ENCODE data around the gene MUC4. TPM values are rescaled to one million over a fixed set of nuclear protein-coding genes. Genes with fewer than 3 reads are reported as not detected.

MUC4 gene
- total RNA-seq, 1 donor from 2014 or later: not detected

- H3K27me3 Mint-ChIP-seq (ENCODE audit: low read depth): peaks cover 16% of the 10 kb centered on the region
- H3K4me1 Mint-ChIP-seq (ENCODE audit: low read depth): no peaks in the 10 kb centered on the region
- H3K27ac Mint-ChIP-seq (ENCODE audit: unreplicated experiment): no peak overlapping the region
- no peak overlapping the region for H3K4me3 Mint-ChIP-seq (ENCODE audit: unreplicated experiment)
- no peaks in the 10 kb centered on the region for H3K9me3 Mint-ChIP-seq (ENCODE audit: low read depth)
- no peak for DNase-seq (ENCODE audit: low spot score)
- H3K36me3 Mint-ChIP-seq (ENCODE audit: low read depth): no peaks in the 10 kb centered on the region
- TF ChIP-seq, protein P1, sequence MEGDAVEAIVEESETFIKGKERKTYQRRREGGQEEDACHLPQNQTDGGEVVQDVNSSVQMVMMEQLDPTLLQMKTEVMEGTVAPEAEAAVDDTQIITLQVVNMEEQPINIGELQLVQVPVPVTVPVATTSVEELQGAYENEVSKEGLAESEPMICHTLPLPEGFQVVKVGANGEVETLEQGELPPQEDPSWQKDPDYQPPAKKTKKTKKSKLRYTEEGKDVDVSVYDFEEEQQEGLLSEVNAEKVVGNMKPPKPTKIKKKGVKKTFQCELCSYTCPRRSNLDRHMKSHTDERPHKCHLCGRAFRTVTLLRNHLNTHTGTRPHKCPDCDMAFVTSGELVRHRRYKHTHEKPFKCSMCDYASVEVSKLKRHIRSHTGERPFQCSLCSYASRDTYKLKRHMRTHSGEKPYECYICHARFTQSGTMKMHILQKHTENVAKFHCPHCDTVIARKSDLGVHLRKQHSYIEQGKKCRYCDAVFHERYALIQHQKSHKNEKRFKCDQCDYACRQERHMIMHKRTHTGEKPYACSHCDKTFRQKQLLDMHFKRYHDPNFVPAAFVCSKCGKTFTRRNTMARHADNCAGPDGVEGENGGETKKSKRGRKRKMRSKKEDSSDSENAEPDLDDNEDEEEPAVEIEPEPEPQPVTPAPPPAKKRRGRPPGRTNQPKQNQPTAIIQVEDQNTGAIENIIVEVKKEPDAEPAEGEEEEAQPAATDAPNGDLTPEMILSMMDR (IDR thresholded peaks at IDR 0.05): no peak
Observed at GRCh38 chr3:195839260-195840010, 27.7 kb upstream of the MUC4 start.

DNA sequence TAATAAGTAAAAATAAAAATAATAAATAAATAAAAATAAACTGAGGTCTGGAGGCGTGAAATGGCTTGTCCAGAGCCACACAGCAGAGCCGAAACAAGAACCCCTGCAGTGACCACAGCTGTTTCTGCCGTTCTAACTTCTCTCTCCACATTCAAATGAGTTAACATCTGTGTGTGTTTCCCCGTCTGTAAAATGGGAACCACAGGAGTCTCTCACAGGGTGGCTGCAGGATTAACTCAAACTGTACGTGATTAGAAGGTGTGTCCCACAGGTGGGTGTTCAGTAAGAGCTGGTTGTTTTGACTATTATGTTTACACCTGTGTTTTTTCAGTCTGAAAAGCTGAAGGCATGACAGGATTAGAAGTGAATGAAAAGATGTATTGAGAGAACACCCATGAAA, 27.0 kb upstream of the MUC4 start:
- DNase-seq (ENCODE audit: low spot score): no peak
- Mint-ChIP-seq H3K36me3 (ENCODE audit: low read depth) (no peaks in the 10 kb centered on the region), H3K4me3 (ENCODE audit: unreplicated experiment) (no peak overlapping the region), H3K9me3 (ENCODE audit: low read depth) (no peaks in the 10 kb centered on the region), H3K27me3 (ENCODE audit: low read depth) (peaks cover 16% of the 10 kb centered on the region), H3K27ac (ENCODE audit: unreplicated experiment) (no peak overlapping the region), H3K4me1 (ENCODE audit: low read depth) (no peaks in the 10 kb centered on the region)
- TF ChIP-seq, protein P1 (IDR thresholded peaks at IDR 0.05): no peak

- Mint-ChIP-seq H3K9me3 (ENCODE audit: low read depth) (no peaks in the 10 kb centered on the region), H3K27me3 (ENCODE audit: low read depth) (peaks cover 16% of the 10 kb centered on the region), H3K4me1 (ENCODE audit: low read depth) (no peaks in the 10 kb centered on the region), H3K27ac (ENCODE audit: unreplicated experiment) (no peak overlapping the region), H3K36me3 (ENCODE audit: low read depth) (no peaks in the 10 kb centered on the region), H3K4me3 (ENCODE audit: unreplicated experiment) (no peak overlapping the region)
- TF ChIP-seq, protein P1 (IDR thresholded peaks at IDR 0.05): no peak
- DNase-seq (ENCODE audit: low spot score): no peak
Observed at GRCh38 chr3:195836476-195837135, 24.9 kb upstream of the MUC4 start.

- TF ChIP-seq, protein P1 (IDR thresholded peaks at IDR 0.05): no peak
- Mint-ChIP-seq H3K27ac (ENCODE audit: unreplicated experiment) (no peak overlapping the region), H3K9me3 (ENCODE audit: low read depth) (no peaks in the 10 kb centered on the region), H3K27me3 (ENCODE audit: low read depth) (peaks cover 16% of the 10 kb centered on the region), H3K4me3 (ENCODE audit: unreplicated experiment) (no peak overlapping the region), H3K36me3 (ENCODE audit: low read depth) (no peaks in the 10 kb centered on the region), H3K4me1 (ENCODE audit: low read depth) (no peaks in the 10 kb centered on the region)
- no peak for DNase-seq (ENCODE audit: low spot score)
Observed at GRCh38 chr3:195835791-195836190, 24.1 kb upstream of the MUC4 start.

GRCh38 chr3:195834675-195835583, 23.2 kb upstream of the MUC4 start:
- Mint-ChIP-seq H3K27ac (ENCODE audit: unreplicated experiment) (no peak overlapping the region), H3K36me3 (ENCODE audit: low read depth) (no peaks in the 10 kb centered on the region), H3K4me1 (ENCODE audit: low read depth) (no peaks in the 10 kb centered on the region), H3K9me3 (ENCODE audit: low read depth) (no peaks in the 10 kb centered on the region), H3K4me3 (ENCODE audit: unreplicated experiment) (no peak overlapping the region), H3K27me3 (ENCODE audit: low read depth) (peaks cover 16% of the 10 kb centered on the region)
- TF ChIP-seq, protein P1 (IDR thresholded peaks at IDR 0.05): no peak
- no peak for DNase-seq (ENCODE audit: low spot score)

Measured in chondrocyte (in vitro differentiated cells).